Measurements from ENCODE around the gene IP6K1. TPM values are rescaled to one million over a fixed set of nuclear protein-coding genes. Genes with fewer than 3 reads are reported as not detected.
A peak's percentile ranks its signal among the peaks of the same experiment; 100 is the strongest.
"Not testable (repeated sequence)": the region's sequence is repeated elsewhere in the genome, so short reads cannot be mapped to it uniquely, and the experiment has no call there.

Gene IP6K1
- polyA plus RNA-seq (2014; cell fraction: cytosol; rRNA removed) = 26.0 and 27.7 TPM in 2 replicates
- polyA plus RNA-seq (2014; cell fraction: nucleus; rRNA removed) = 23.3 and 31.0 TPM in 2 replicates

- peak; percentile 99 for DNase-seq (ENCODE audit: low spot score)
These were observed at the start of gene IP6K1 for GRCh38 chr3:49786357-49787181. Gene IP6K1 (minus strand): TSS chr3:49786542. CDS start chr3:49748040, 38,502 bp downstream.

DNA sequence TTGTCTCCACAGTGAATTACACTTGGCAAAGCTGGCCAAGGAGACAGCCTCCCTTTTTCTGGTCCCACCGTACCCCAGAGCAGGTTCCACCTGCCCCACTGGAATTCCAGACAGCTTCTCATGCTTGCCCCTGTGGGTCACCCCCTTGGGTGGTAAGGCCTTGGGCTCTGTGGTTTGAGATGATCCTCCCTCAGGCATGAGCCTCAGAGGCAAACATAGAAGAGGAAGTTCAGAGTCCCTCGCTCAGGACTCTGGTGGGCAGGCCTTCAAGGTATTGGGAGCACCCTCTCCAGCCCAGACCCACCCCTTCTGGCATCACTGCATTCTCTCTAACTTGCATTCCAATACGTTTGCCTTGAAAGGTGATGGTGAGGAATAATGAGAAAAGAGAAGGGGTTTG, 45.0 kb upstream of the IP6K1 start:
- DNase-seq (ENCODE audit: low spot score) = no peak

- DNase-seq (ENCODE audit: low spot score) = no peak
These were observed 39.7 kb upstream of the IP6K1 start for GRCh38 chr3:49826016-49826415.

GRCh38 chr3:49823131-49823530, 36.8 kb upstream of the IP6K1 start:
- DNase-seq (ENCODE audit: low spot score) = not testable (repeated sequence)

DNA sequence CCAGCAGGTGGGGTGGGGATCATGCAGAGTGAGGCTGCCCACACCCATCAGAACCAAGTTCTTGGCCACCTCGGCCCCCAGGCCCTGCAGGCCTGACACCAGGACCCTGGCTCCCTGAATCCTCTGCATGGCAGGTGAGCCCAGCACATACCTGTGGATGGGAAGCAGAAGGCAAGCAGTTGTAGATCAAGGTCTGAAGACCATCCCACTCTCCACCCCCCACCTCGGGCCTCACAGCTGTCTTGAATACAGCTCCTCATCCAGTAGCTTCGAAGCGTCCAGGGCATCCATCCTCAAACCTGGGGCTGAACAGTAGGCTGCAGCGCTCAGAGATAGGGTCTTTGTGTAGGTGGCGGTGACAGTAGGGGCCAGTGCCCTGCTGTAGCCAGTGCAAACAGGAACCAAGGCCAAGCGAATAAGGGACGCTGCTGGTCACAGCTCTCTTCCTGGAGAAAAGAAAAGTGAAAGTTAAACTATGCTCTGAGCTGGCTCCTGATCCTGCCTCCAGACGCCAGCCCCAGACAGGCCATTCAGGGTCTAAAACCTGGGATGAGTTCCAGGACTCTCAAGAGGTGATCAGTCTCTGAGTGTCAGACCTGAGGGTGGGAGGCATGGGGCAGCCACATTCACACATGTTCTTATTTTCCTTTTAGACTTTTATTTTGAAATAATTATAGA, 27.3 kb upstream of the IP6K1 start, which contains the start of gene UBA7:
TSS of gene UBA7 (minus strand) at position 457 of the 678 bp plus-strand sequence. CDS start at position 291, 166 bp downstream.
- DNase-seq (ENCODE audit: low spot score) = no peak

DNA sequence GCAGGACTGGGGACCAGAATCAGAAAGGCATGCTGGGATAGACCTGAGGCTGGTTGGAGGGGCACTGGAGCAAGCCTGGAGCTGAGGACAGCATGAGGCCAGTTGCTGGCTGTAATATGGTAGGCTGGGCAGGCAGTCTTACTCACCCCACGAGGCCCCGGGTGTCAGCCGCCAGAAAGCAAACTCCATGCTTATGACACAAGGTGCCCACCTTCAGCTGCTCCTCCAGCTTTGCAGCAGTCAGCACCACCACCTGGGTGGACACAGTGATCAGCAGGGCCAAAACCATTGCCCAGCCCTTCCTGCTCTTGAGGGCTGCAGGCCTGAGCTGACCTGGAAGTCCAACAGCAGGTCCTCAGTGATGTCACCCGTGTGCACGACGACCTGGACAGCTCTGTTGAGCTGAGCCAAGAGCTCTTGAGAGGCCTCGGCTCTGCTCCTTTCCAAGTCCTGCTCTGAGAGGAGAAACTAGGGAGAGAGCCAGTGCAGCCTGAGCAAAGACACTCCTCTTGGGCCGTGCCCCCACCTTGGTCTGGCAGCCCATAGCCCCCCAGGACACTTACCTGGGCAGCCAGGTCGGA, 26.7 kb upstream of the IP6K1 start:
- no peak for DNase-seq (ENCODE audit: low spot score)

DNA sequence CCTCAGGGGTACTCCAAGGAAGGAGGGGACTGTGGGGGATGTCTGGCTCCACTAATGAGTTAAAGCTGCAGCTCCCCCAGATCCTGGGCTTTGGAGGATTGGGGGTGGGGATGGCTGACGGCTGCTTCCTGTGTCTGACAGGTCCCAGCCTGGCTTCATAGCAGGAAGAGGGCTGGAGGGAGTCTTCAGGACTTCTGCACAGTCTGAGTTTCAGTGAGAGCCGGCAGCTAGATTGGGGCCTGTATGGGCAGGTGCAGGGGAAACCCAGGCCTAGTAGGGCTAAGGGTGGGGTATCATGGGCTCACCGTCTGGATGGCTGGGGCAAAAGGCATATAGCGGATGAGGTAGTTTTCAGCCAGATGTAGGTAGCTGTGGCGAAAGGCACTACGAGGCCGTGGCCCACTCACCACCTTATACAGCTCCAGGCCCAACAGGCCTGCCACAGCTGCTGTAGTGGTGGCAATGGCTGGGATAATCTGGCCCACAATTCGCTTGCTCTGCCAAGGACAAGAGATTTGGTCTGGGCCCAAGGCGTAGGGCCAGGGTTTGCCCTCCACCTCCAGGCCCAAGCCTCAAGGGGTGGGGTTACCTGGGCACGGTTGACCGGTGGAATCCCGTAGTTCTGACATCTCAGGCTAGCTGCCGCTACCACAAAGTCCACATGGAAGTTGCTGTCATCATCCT, 21.2 kb upstream of the IP6K1 start:
- DNase-seq (ENCODE audit: low spot score) = no peak

GRCh38 chr3:49806850-49807249, 20.5 kb upstream of the IP6K1 start:
- DNase-seq (ENCODE audit: low spot score) = no peak

DNA sequence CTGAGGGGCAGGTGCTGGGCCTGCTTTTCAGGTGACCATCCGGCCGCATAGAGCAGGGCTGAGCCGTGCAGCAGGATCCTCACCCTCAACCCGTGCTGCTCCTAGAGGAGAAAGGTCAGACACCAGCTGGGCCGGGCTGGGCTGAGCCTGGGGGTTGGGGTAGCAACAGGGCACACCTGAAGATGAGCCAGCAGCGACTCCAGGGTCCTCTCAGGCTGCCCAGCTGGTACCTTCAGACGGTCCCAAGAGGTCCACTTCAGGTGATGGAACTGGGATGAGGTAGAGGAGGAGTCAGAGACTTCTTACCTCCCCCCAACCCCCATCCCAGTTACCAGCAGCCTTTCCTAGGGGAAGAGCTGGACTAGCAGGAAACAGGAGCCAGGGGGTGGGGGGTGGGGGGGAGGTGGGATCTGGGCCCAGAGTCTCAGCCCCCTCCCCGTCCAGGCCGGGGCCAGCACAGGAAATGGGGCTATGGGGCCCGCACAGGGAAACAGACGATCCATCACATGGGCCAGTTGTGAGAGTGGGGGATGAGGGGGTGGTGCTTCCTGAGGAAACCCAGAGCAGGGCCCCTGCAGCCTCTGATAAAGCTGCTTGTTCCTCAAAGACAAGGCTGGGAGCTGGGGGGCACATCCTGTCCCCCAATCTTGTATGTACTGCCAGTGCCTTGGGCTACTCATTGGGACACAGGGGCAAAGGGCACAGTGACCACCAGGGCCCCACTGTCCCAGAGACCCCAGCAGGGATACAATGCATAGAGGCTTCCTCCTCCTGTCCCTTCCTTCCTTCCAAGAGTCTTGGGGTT, 19.8 kb upstream of the IP6K1 start:
- DNase-seq (ENCODE audit: low spot score) = no peak

DNA sequence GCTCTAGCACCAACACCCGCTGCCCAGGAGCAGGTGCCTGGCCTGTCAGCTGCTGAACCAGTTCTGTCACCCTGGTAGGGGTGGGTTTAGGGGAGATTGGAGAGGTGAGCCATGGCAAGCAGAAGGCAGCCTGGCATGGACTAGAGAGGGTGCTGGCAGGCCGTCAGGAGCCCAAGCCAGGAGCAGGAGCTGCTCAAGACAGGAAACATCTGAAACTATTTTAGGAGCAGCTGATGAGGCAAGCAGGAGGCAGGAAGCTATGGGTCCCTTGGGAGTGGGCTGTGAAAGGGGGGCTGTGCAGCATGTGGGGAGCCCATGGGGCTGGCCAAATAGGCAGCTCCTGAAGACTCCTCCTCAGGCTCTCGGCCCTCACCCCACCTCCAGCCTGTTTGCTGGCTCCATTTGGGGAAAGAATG, 19.0 kb upstream of the IP6K1 start:
- no peak for DNase-seq (ENCODE audit: low spot score)

GRCh38 chr3:49804141-49805041, 18.0 kb upstream of the IP6K1 start:
- DNase-seq (ENCODE audit: low spot score) = no peak

GRCh38 chr3:49803465-49804140, 17.3 kb upstream of the IP6K1 start:
- DNase-seq (ENCODE audit: low spot score) = peak; percentile 65

DNA sequence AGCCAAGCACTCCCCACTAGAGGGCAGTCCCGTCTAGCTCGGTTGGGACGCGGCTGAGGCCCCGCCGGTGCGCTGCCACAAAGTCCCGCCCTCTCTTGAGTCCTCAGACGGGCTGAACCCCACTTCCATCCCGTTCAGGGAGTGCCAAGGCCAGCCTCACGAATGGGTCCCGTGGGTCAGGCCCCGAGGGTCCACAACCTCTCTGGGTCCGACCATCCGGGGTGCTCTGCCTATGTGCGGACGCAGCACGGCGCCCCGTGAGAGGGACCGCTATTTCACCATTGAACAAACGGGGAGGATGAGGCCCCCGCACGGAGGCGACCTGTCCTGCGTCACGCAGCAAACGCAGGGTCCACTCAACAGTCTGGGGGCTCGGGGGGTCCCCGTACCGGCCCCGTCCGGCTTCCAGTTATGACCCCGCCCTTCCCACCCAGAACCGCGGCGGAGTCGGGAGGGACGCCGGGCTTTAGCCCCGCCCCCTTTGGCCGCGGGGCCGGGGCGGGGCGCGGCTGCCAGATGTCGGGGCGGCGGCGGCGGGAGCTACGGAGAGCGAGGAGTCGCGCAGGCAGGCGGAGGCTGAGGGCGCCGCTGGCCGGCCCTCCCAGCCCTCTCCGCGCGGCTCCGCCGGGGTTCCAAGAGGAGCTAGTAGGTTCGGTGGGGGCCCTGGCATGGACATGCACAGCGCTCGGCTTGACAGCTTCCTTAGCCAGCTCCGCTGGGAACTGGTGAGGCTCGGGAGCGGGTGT, 16.6 kb upstream of the IP6K1 start, which contains the start of gene INKA1:
TSS of gene INKA1 (plus strand) at position 543 of the 746 bp plus-strand sequence. CDS start at position 675, 132 bp downstream.
- peak; percentile 84 for DNase-seq (ENCODE audit: low spot score)

GRCh38 chr3:49801160-49801559, 14.8 kb upstream of the IP6K1 start:
- DNase-seq (ENCODE audit: low spot score) = no peak

DNA sequence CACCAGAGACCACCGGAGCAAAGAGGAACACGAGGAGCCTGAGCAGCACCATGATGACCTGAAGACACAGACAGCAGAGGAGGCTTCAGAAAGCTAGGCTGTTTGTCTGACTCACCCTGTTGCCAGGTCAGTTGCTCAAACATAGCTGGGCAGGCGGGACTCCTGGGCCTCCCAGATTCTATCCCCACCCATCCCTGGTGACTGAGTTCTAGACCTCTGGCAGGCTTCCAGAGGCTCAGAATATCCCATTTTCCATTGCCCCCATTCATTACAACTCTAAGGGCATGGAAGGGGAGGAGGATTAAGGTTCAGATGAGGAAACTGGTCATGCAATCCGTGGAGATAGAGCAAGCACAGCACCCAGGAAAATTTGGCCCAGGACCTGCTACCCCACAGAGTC, 13.4 kb upstream of the IP6K1 start, which contains the start of gene CDHR4:
TSS of gene CDHR4 (minus strand) at position 113 of the 400 bp plus-strand sequence. CDS start at position 52, 61 bp downstream.
- DNase-seq (ENCODE audit: low spot score) = no peak

- DNase-seq (ENCODE audit: low spot score) = no peak
These were observed 12.8 kb upstream of the IP6K1 start for GRCh38 chr3:49799105-49799504.

- no peak for DNase-seq (ENCODE audit: low spot score)
These were observed 8.9 kb upstream of the IP6K1 start for GRCh38 chr3:49794926-49795905.
